ENCODE measurements around the gene CSMD2. TPM values are rescaled to one million over a fixed set of nuclear protein-coding genes. Genes with fewer than 3 reads are reported as not detected.

Gene CSMD2
- total RNA-seq, 1 donor from 2014 or later, result not detected

GRCh38 chr1:34007760-34008159 lies 157.3 kb downstream of the CSMD2 start:
- DNase-seq (ENCODE audit: low read depth), result no peak

- no peak for DNase-seq (ENCODE audit: low read depth)
These were observed 159.7 kb downstream of the CSMD2 start for GRCh38 chr1:34005309-34005708.

DNA sequence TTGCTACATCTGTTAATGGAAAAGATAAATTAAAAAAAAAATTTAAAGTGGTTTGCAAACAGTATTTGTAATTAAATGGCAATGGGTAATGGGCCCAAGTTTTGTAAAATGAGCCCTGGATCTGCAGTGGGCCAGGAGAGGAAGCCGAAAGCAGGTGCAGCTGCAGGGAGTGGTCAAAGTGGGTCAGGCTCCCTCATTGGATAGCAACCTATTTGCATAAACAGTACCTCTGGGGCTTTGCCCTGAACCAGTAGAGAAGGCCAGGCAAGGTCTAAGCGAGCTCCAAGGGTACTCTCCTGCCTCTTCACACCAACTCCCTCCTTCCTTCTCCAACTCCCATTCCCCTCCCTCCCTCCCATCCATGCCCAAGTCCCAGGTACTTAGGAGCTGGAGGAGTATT lies 162.2 kb downstream of the CSMD2 start:
- DNase-seq (ENCODE audit: low read depth), result no peak

GRCh38 chr1:33997127-33998036 lies 167.6 kb downstream of the CSMD2 start:
- DNase-seq (ENCODE audit: low read depth), result no peak

- DNase-seq (ENCODE audit: low read depth), result no peak
These were observed 168.7 kb downstream of the CSMD2 start for GRCh38 chr1:33996281-33996680.

GRCh38 chr1:33993301-33993700 lies 171.7 kb downstream of the CSMD2 start:
- no peak for DNase-seq (ENCODE audit: low read depth)

GRCh38 chr1:33990281-33990680 lies 174.7 kb downstream of the CSMD2 start:
- DNase-seq (ENCODE audit: low read depth), result no peak

DNA sequence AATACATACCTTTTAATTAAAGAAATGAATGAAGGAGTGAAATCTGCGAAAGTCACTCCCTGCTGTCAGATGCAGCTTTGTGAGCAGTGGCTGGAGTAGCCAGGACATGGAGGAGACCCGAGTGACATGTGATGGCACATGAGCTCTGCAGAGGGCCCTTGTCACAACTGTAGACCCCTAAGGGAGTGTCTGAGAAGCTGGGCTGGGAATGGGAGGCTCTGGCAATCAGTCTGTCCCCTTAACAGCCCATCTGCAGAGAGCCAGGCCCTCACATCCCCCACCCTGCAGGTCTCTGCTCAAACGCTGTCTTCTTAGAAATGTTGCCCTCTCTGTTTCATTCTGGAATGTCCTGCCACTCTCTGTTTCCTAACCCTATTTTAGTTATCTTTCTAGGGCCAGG lies 176.9 kb downstream of the CSMD2 start:
- DNase-seq (ENCODE audit: low read depth), result no peak

- no peak for DNase-seq (ENCODE audit: low read depth)
These were observed 178.5 kb downstream of the CSMD2 start for GRCh38 chr1:33986390-33987095.

DNA sequence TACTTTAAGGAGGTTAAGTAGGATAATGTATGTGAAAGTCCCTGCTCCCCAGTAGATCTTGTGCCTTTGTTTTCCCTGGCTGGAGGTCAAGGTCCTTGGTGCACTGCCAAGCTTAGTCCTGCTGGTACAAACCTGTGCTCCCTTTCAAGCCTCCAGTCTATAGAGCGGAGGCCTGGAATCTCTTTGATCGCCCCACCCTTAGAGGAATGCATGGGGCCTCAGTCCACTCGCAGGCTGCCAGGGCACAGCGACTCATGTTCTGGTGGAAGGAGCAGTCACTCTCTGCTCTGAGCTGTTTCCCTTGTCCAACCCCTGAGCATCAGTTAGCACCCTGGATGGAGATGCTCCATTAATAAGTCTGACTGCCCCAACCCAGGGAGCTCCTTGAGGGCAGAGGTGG lies 179.4 kb downstream of the CSMD2 start:
- no peak for DNase-seq (ENCODE audit: low read depth)

DNA sequence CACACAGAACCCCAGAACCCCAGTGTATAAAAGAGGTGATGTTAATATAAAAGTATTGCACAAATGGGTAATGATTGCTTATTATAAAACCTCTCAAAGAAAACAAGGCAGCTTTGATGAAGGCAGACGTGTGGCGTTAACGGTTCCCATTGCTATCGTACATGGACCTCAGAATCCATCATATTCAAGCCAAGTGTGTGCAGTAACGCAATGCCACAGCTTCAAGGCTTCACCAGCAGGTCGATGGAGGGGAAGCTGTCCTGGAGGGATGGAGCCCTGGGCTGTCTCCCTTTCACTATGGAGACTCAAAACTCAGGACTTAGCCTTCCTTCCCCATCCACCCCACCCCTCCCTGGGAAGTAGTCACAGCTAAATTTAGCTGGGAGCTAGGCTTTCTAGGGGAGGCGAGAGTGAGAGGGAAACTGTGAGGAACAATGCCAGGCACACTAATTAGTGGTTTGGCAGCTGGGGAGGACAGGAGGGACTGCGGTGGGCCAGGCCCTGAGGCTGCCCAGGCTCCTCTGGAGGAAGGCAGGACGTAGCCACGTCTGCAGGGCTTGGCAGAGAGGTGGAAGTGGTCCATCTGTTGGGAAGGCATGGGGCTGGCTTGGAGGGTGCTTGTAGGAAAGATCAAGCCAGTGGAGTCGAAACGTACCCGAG lies 180.0 kb downstream of the CSMD2 start:
- DNase-seq (ENCODE audit: low read depth), result no peak

GRCh38 chr1:33982419-33982818 lies 182.6 kb downstream of the CSMD2 start:
- DNase-seq (ENCODE audit: low read depth), result no peak

GRCh38 chr1:33979341-33979740 lies 185.7 kb downstream of the CSMD2 start:
- no peak for DNase-seq (ENCODE audit: low read depth)

DNA sequence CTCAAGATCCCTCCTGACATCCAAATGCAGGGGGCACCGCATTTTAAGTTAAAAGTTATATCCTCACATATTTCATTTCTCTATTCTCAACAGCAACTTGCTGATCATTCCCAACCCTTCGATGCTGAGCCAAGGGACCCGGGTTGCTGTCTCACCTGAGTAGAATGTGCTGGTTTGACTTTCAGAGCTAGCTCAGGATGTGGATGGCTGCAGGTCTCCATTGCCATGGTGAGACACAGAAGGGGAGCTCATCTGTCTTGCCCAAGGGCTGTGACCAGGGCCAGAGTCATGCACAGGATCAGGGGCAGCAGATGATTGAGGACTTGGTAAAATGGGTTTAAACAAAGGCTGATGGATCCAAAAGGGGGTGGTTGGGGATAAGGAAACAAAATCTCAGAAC lies 189.1 kb downstream of the CSMD2 start:
- DNase-seq (ENCODE audit: low read depth), result no peak

- no peak for DNase-seq (ENCODE audit: low read depth)
These were observed 191.1 kb downstream of the CSMD2 start for GRCh38 chr1:33973799-33974545.

DNA sequence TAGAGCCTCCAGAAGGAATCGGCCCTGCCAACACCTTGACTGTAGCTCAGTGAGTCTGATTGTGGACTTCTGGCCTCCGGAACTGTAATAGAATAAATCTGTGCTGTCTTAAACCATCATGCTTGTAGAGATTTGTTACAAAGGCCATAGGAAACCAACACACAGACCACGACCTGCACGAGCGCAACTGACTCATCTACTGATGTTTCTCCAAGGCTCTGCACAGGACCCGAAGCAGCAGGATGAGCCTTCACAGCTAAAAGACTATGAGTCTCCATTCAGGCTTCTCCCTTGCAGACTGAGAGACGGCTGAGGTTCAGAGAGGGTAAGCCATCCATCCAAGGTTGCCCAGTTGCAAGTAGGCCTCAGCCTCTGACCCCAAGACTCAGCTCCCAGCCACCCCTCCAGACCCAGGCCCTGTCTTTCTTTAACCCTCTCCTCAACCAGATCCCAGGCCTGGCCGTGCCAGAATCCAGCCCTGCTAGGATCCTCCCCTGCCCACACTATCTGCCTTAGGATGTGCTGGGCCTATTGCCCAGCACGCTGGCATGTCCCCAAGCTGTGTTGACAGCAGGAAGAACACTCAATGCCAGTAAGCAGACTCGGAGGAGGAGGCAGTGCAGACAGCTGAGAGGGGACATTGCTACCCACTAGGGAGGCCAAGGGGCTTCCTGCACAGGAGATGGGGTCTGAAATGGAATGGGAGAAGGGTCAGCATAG lies 192.2 kb downstream of the CSMD2 start:
- DNase-seq (ENCODE audit: low read depth), result no peak

DNA sequence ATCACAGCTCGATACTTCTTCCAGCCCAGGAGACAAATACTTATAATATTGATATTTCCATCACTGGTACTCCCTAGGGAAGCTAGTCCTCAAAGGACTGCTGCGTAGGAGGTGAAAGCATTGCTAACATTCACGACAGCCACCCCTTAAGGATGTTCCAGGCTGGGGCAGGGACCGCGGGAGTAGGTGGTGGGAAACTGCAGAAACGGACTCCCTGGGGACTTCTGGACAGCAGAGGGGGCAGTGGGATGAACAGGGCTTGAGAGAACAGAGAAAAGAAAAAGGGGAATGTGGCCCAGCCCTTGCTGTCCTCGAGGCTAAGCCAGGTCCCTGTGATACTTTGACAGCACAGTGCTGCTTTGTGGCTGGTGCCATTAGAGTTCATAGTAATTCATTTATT lies 193.1 kb downstream of the CSMD2 start:
- DNase-seq (ENCODE audit: low read depth), result no peak

- DNase-seq (ENCODE audit: low read depth), result no peak
These were observed 193.9 kb downstream of the CSMD2 start for GRCh38 chr1:33971018-33971710.

DNA sequence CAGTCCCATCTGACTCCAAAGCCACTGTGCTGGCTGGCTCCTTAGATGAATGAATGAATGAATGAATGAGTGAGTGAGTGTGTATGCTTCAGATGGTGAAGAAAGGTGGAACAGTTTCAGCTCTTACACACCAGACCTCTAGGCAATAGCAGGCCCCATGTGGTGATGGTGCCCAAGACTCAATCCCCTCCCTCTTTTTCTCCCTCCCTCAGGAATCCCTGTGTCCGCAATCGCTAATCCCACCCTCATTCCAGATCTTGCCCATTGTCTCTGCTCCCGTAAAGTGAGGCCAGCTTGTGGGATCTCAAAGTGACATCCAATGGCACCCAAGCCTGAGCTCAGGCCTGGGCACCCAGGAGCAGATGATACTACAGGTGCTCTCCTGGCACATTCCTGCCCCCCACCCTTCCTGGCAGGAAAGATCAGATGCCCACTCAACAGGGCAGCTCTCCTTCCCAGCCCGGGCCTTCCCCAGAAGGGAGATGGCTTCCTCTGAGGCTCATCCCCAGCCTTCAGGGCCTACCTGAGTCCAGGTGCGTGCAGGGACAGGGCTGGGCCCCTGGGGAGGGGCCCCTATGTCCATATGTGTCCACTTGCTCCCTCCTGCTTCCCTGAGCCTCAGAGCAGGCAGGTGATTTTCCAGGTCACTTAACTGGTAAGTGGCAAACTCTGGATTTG lies 194.7 kb downstream of the CSMD2 start:
- no peak for DNase-seq (ENCODE audit: low read depth)
